A673 (cell line): ENCODE measurements around the gene PIAS1. TPM values are rescaled to one million over a fixed set of nuclear protein-coding genes. Genes with fewer than 3 reads are reported as not detected.
A peak's percentile ranks its signal among the peaks of the same experiment; 100 is the strongest.

ENCODE experiments used
- BruUV-seq: library from RNA; stranded (reverse); fragments of 400-500 nt; replicated peaks from 2 replicates; lab custom pipeline; 2021; lab: Mats Ljungman, UMichigan
- CTCF ChIA-PET: fragments of 300-600 bp; sonication (Branson Sonifier 250); formaldehyde crosslinking; loops from one replicate; lab custom pipeline; 2022; ENCODE audit warnings: antibody characterized with exemption; lab: Charles Lee
- POLR2A ChIA-PET: fragments of 300-600 bp; sonication (Branson Sonifier 250); formaldehyde crosslinking; loops from one replicate; lab custom pipeline; 2022; ENCODE audit warnings: antibody characterized with exemption; ENCODE audit not compliant: low non-redundant PET; lab: Charles Lee
- DNase-seq: peaks from one replicate; pipeline ENCODE4 v3.0.0-alpha.2; 2015; ENCODE audit warnings: low spot score
- H3K27ac ChIP-seq: fragments of 200-600 bp; sonication (generic); 2 replicates; pipeline ENCODE4 v1.5.1; 2016; ENCODE audit warnings: mixed run types, low read depth, mild to moderate bottlenecking, mixed read lengths, antibody characterized with exemption, low read length; ENCODE audit not compliant: poor library complexity, severe bottlenecking
- H3K27me3 ChIP-seq: fragments of 200-600 bp; sonication (generic); replicated peaks from 2 replicates; pipeline ENCODE4 v1.6.1; 2017; ENCODE audit warnings: mixed run types, low read depth, mild to moderate bottlenecking, mixed read lengths, antibody characterized with exemption, low read length; ENCODE audit not compliant: insufficient read depth, poor library complexity
- H3K36me3 ChIP-seq: fragments of 200-600 bp; sonication (generic); 2 replicates; pipeline ENCODE4 v1.6.1; 2016; ENCODE audit warnings: mixed run types, mild to moderate bottlenecking, mixed read lengths, antibody characterized with exemption, low read length; ENCODE audit not compliant: insufficient read depth, poor library complexity, severe bottlenecking
- H3K4me1 ChIP-seq: fragments of 200-600 bp; sonication (generic); 2 replicates; pipeline ENCODE4 v1.6.1; 2017; ENCODE audit warnings: mixed run types, mild to moderate bottlenecking, mixed read lengths, antibody characterized with exemption, low read length; ENCODE audit not compliant: insufficient read depth, poor library complexity, severe bottlenecking
- H3K4me3 ChIP-seq: fragments of 200-600 bp; sonication (generic); 2 replicates; pipeline ENCODE4 v1.5.1; 2016; ENCODE audit warnings: low read depth, mixed run types, mild to moderate bottlenecking, mixed read lengths, low read length; ENCODE audit not compliant: poor library complexity, severe bottlenecking
- H3K9me3 ChIP-seq: fragments of 200-600 bp; sonication (generic); 2 replicates; pipeline ENCODE4 v1.6.1; 2016; ENCODE audit warnings: mixed run types, low read depth, mild to moderate bottlenecking, mixed read lengths, antibody characterized with exemption, low read length; ENCODE audit not compliant: poor library complexity, severe bottlenecking
- EZH2 ChIP-seq: fragments of 200-600 bp; sonication (generic); IDR thresholded peaks from 2 replicates; pipeline ENCODE4 v1.6.1; 2017; ENCODE audit warnings: borderline replicate concordance, low read depth, mild to moderate bottlenecking, mixed read lengths, antibody characterized with exemption, low read length; ENCODE audit not compliant: poor library complexity, severe bottlenecking
- intact Hi-C: fragments of 100-400 bp; cut with micrococcal nuclease; formaldehyde crosslinking; loops from one replicate; pipeline ENCODE4 v1.10.0; 2022; ENCODE audit not compliant: unreplicated experiment
- total RNA-seq: library from RNA; stranded (reverse); gene quantifications from 2 replicates; pipeline ENCODE4 v1.2.3, GENCODE V29; 2021
- TF ChIP-seq, protein P1 (sequence below): fragments of 300-800, 200-600 bp; sonication (generic); conservative IDR thresholded peaks from 2 replicates; pipeline ENCODE4 v1.5.1; 2017; ENCODE audit warnings: low read depth, mild to moderate bottlenecking, antibody characterized with exemption, low read length, moderate library complexity, mixed read lengths

The PIAS1 gene
- total RNA-seq, 1 experiment from 2014 or later: 40.2 TPM

GRCh38 chr15:68176601-68177000, 122.5 kb downstream of the PIAS1 start:
- intact Hi-C loops: no loop called here
- H3K36me3 ChIP-seq: peaks cover 18% of the 10 kb centered on the region

GRCh38 chr15:68177742-68178141, 123.6 kb downstream of the PIAS1 start:
- intact Hi-C loops: no loop called here
- no peak for TF ChIP-seq EZH2
- TF ChIP-seq, protein P1, sequence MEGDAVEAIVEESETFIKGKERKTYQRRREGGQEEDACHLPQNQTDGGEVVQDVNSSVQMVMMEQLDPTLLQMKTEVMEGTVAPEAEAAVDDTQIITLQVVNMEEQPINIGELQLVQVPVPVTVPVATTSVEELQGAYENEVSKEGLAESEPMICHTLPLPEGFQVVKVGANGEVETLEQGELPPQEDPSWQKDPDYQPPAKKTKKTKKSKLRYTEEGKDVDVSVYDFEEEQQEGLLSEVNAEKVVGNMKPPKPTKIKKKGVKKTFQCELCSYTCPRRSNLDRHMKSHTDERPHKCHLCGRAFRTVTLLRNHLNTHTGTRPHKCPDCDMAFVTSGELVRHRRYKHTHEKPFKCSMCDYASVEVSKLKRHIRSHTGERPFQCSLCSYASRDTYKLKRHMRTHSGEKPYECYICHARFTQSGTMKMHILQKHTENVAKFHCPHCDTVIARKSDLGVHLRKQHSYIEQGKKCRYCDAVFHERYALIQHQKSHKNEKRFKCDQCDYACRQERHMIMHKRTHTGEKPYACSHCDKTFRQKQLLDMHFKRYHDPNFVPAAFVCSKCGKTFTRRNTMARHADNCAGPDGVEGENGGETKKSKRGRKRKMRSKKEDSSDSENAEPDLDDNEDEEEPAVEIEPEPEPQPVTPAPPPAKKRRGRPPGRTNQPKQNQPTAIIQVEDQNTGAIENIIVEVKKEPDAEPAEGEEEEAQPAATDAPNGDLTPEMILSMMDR: no peak
- Histone ChIP-seq H3K36me3 (peaks cover 18% of the 10 kb centered on the region), H3K27me3 (no peaks in the 10 kb centered on the region), H3K27ac (no peak overlapping the region), H3K9me3 (no peaks in the 10 kb centered on the region), H3K4me3 (no peak overlapping the region), H3K4me1 (no peaks in the 10 kb centered on the region)
- no TSS peak for BruUV-seq
- CTCF ChIA-PET: no interaction called here
- POLR2A ChIA-PET: no interaction called here
- DNase-seq: no peak

More at GRCh38 chr15:68176601-68177000, 122.5 kb downstream of the PIAS1 start:
- ChIA-PET CTCF (no interaction called here), POLR2A (no interaction called here)
- Histone ChIP-seq H3K27ac (no peak overlapping the region), H3K4me1 (no peaks in the 10 kb centered on the region), H3K27me3 (no peaks in the 10 kb centered on the region), H3K4me3 (no peak overlapping the region), H3K9me3 (no peaks in the 10 kb centered on the region)
- no peak for DNase-seq
- no TSS peak for BruUV-seq
- TF ChIP-seq, protein P1: no peak
- TF ChIP-seq EZH2: no peak

GRCh38 chr15:68183616-68184315, 129.7 kb downstream of the PIAS1 start:
- intact Hi-C loops: no loop called here
- H3K27ac ChIP-seq: peak overlapping the region; percentile 42
- H3K9me3 ChIP-seq: no peaks in the 10 kb centered on the region
- H3K27me3 ChIP-seq: no peaks in the 10 kb centered on the region
- H3K4me3 ChIP-seq: no peak overlapping the region
- BruUV-seq: no TSS peak
- TF ChIP-seq, protein P1: no peak
- TF ChIP-seq EZH2: no peak
- DNase-seq: peak; percentile 25
- peaks cover 19% of the 10 kb centered on the region for H3K4me1 ChIP-seq
- peaks cover 23% of the 10 kb centered on the region for H3K36me3 ChIP-seq
- ChIA-PET POLR2A (no interaction called here), CTCF (no interaction called here)
